ENCODE data around the gene PRKCD.

Gene PRKCD

DNA sequence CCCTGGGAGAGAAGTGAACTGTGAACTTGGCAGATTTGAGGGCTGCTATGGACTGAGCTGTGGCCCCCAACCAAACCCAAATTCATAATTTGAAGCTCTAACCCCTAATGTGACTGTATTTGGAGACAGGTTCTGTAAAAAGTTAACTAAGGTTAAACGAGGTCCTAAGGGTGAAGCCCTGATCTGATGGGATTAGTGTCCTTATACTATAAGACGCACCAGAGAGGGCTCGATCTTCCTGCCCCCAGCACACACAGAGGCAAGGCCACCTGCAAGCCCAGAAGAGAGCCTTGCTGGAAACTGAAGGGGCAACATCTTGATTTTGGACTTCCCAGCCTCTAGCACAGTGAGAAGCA is 60.8 kb downstream of the PRKCD start:
- no peak for DNase-seq

DNA sequence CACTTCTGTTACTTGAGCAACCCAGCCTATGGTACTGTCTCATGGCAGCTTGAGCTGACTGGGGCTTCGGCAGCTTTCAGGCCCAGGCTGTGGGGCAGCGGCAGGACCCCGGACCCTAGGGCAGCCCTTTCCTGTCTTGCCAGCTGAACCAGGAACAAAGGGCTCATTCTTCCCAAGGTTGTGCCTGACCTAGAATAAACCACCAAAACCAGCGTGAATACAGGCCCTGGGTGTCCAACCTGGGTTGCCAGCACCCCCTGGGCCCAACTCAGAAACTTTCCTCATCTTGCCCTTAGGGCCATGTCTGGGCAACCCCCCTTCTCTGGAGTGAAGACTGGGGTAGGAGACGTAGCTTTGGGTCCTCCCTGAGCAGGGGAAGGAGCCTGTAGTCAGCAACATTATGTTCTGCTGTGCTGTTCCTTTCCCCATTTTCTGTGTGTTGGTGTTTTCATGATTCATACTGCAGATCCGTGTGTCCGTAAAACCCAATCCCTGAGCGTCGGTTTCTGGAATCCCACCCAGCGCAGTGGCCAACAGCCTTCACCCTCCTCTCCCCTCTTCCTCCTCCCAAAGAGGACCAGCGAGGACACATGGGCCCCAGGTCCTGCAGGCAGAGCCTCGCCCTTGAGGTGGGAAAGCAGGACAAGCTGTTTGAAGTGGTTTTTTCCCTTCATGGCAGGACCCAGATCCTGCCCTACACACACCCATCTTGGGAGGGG is 61.3 kb downstream of the PRKCD start:
- no peak for DNase-seq

DNA sequence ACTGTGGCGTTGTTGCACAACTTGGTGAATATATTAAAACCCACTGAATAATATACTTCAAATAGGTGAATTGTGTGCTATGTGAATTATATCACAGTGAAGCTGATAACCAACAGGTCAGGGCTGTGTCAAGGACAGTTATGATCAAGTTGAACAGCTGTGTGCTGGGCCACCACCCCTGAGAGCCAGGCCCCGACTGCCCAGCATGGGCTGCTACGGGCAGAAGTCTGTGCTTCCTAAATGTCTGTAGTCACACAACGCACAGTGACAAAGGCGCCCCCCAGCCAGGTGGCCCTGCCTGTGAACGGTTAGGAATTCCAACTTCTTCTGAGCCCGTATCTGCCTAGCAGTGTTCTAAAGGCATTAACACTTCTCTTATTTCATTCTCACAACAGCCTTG is 62.0 kb downstream of the PRKCD start:
- DNase-seq: no peak

DNA sequence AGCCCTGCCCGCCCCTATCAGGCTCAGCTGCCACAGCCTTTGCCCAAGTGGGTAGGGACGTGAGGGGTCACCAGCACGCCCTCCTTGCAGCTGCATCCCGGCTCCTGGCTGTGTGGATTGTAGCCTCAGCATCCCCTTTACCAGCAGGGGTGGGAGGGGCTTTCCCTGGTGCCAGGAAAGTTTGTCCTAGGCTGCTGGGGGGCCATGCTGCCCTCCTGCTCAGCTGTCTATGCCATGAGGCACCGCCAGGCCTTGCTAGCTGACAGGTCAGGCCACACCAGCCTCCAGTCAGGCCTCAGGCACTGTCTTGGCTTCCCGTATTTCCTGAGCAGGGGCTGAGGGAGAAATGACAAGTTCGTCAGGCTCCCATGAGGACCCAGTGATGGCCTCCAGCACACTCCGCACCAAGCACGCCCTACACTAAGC is 62.5 kb downstream of the PRKCD start:
- no peak for DNase-seq

DNA sequence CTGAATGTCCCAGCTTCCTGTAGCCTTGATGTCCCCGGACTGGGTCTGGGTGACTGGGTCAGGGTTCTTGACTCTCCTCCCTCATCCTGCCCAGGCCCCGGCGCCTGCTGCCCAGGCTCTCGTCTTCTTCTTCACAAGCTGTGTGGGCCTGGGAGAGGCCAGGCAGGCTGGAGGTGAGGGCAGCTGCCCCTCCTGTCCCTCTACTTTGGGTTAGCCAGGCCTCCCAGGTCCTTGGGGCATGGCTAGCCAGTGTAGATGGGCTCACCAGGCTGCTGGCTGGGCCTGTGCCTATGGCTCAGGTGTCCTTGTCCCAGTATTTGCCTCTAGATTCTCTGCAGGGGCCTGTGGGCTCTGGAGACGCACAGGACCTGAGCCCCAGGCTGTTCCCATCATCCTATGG is 63.0 kb downstream of the PRKCD start:
- no peak for DNase-seq

DNA sequence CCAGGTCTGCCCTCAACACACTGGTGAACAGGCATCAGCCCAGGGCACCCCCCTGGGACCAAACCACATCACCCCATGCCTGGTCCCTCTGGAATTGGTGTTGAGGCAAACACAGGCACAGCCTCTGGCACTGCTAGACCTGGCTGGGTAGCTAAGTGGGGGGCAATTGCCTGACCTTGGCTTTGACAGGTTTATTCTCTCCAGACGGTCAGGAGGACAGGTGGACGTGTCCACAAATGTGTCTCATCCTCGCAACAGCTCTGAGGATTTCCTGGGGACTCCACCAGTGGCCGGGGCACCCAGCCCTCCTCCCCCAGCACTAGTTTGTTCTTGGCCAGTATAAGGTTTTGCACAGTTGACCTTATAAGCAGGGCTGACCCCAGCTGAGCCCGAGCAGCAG is 63.5 kb downstream of the PRKCD start:
- DNase-seq: no peak

DNA sequence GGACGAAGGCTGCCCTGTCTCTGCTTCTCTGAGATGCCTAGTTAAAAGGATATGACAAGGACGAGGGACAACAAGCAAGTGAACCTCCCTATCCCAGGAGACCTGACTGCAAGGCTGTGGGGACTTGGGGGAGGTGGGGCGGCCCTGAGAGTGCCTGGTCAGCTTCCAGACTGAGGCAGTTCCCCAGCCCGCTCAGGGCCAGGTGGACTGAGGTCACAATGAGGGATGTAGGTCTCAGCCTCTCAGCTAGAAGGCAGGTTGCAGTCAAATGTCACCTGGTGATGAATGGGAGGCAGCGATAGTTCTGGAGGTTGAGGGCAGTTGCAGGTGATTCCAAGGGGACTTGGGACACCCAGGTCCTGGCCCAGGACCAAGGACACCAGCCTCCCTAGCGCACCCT is 64.2 kb downstream of the PRKCD start:
- no peak for DNase-seq

DNA sequence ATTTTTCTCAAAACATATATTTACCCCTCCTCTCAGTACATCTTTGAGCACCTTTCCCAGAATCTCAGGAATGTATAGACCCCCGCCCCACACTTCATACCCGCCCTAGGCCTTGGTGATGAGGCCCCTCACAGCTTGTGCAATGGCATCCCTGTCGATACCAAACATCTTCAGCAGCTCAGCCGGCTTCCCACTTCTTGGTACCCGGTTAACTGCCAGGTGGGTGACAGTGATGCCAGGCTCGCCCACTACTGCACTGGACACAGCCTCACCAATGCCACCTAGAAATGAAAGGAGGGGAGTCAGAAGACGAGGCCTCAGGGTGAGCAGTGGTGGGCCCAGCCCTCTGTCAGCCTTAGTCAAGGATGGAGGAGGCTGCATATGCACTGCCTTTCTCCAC is 64.6 kb downstream of the PRKCD start:
- no peak for DNase-seq

DNA sequence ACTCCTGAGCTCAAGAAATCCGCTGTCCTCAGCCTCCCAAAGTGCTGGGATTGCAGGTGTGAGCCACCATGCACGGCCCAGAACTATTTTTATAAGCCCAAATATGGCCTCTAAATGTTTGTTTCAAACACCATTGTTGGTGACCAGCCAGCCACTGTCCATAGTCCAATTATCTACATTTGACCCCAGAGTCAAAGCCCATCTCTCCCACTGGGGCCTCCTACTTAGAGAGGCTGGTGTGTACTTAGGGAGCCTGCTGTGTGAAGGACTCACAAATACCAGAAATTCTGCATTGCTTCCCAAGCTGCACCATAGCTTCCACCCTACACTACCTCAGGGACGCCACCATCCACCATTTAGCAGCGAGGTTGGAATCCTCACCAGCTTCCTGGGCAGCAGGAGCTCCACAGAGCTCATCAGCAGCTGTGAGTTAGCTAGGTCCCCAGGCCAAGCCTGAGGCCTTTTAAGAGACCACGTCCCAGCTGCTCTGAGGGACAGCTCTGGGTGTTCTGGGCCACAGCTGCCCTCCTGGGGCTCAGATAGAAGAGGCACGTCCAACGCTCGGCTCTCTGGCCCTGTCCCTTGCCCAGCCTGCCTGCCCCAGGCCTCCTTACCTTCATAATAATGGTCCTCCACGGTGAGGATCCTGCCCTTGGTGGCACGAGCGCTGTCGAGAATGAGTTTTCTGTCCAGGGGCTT is 65.3 kb downstream of the PRKCD start:
- no peak for DNase-seq

DNA sequence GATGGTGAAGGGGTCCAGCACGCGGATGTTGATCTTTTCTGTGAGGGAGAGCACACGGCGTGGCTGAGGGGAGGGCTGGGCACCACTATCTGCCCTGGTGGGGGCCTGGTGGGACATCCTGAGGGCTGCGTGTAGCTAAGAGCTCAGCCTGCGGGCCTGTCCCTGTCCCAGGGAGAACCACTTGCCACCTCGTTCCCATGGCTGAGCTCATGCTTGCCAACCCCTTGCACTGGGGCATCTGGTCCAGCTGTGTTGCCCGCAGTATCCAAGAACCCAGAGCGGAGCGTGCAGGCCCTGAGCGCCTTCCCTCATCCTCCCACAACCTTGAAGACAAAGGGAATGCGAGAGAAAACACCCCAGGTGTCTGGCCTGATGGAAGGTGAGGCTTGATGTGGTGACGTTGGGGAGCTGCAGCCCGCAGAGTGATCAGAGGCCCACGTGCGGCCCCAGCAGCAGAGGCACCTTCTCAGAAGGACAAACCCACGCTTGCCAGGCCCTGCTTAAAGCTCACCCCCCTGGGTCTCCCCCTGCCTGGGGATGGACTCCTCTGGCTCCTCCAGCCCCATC is 65.9 kb downstream of the PRKCD start:
- no peak for DNase-seq

DNA sequence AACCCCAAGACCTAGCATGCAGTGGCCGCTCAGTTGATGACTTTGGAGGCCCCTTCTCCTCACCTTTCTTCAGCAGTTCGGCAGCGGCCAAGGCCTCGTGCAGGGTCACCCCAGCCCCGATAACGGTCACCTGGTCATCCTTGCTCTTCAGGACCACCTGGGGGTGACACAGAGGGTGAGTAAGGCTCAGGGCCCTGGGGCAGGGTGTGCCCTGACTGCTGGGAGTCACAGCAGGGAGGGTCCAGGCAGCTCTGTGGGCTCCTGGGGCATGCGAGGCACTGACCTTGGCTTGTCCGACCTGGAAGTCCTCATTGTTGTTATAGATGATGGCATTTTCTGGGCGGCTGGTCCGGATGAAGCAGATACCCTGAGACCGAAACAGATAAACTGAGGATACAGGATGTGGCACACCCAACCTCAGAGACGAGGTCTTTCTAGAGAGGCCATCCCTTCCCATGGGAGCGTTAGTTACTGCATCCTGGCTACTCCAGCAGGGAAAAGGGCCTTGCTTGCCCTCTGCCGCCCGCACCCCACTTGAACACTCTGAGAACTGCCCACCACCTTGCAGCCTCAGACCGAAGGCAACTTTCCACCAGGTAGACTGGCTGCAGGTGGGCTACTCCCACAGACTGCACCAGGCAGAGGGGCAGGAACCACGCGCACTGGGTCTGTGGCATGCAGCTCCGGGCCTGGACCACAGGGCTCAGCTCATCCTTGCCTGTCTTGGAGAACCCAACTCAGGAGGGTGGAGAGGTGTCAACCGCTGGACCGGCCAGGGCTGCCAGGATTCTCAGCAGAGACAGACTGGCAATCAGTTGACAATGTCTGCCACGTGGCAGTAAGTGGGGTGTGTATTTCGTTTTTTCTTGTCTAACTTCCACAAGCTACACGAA is 67.2 kb downstream of the PRKCD start:
- no peak for DNase-seq

DNA sequence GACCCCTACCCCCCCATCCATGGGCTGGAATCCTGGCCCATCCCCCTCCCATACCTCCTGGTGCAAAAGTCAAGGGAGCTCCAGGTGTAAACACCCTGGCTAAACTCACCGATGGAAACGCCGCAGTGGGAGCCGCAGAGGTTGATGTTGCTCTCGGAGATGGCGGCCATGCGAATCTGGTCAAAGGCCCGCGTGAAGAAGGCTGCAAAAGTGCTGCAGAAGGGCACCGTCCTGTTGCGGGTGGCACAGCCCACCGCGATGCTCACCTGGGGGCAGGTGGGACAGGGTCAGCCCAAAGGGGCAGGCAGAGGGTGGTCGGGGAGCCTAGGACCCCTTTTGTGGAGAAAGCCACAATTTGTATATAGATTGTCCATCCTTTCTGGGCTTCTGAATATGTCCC is 68.2 kb downstream of the PRKCD start:
- no peak for DNase-seq

DNA sequence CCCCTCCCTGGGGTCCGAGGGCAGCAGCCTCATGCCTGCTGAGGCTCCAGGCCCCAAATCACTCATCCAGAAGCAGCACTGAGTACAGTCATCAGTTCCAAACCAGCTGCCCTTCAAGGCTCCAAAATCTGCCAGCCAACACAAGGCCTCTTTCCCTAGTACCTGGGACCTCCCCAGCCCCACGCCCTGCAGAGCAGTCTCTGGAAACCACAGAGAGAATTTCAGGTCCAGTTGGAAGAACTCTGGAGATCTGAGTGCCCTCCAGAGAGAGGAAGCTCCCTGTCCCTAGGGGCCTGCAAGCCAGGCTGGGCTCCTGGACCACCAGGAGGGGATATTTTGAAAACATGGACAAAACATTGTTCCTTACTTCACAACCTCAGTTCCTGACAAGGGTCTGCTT is 68.6 kb downstream of the PRKCD start:
- DNase-seq: no peak

DNA sequence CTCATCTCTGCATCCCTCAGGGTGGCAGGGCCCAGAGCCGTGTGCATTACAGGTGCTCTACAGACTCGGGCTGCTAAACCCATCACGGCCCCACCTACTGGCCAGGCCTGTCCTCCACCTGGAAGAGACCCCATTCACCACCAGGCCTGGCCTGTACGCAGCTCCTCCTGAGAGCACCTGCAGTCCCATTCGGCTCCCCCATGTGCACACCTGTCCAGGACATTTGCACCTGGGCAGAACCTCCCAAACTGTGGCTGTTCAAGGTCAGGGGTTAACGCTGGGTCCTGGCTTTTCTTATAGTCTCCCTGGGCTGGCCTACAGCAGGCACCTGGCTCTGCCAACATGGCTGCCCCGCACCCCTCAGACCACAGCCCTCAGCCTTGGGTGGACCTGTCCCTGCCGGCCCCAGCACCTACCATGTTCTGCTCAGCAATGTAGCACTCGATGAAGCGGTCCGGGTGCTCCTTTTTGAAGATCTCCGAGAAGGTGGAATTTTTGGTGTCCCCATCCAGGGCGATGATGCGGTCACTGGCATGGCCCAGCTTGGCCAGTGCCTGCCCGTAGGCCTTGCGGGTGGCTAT is 69.1 kb downstream of the PRKCD start:
- no peak for DNase-seq

DNA sequence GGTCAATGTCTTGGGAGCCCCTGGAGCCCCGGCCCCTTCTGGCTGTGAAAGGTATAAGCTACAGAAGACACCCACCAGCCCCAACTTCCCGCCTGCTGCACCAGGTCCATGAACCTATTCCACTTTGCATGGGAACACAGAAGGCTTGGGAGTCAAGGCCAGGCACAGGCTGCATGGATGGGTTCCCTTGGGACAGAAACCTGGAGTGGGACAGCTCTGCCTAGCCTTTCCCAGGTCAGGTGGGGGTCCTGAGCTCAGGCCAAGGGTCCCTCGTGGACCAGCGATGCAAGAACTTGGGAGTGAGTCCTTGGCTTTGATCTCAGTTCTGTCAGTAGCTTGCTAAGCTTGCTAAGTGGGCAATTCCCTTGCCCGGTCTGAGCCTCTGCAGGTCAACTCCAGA is 69.8 kb downstream of the PRKCD start:
- DNase-seq: no peak

DNA sequence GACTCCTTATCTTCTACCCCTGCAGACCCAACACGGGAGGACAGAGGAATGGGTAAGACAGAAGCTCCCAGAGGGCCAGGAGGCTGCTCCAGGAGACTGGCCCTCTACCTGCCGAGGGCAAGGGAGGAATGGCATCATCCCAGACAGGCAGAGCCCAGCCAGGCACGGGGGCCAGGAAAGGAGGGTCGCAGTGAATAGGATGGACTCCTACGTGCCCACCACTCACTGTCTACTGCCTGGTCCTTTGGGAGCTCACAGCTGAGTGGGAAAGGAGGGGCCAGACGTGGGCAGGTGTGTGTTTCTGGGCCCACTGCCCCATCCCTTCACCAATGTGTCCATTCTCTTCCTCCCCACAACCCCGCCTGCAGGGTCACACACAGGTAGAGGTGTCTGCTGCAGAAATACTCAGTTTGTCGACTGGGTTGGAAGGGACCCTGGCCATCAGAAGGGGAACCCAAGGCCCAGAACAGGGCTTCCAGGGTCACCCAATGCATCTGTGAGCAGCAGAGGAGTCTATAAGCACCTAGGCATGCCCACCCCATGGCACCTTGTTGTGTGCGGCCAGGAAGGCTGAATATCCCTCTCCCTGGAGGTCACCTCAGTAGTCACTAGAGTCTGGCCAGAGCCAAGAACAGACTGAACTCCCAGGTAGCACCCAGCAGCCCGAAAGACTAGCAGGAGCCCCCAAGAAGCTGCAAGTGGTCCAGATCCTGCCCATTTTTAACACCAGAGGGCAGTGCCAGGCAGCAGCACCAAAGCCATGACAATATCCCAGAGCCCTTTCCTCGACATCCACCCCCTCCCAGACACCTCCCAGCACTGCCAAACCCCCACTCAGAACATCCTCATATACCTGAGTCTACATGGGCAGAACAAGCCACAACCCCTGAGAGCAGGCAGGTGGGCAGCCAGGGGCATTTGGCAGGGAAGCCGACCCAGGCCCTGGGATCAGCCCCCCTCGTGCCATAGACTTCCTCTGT is 70.8 kb downstream of the PRKCD start:
- no peak for DNase-seq

DNA sequence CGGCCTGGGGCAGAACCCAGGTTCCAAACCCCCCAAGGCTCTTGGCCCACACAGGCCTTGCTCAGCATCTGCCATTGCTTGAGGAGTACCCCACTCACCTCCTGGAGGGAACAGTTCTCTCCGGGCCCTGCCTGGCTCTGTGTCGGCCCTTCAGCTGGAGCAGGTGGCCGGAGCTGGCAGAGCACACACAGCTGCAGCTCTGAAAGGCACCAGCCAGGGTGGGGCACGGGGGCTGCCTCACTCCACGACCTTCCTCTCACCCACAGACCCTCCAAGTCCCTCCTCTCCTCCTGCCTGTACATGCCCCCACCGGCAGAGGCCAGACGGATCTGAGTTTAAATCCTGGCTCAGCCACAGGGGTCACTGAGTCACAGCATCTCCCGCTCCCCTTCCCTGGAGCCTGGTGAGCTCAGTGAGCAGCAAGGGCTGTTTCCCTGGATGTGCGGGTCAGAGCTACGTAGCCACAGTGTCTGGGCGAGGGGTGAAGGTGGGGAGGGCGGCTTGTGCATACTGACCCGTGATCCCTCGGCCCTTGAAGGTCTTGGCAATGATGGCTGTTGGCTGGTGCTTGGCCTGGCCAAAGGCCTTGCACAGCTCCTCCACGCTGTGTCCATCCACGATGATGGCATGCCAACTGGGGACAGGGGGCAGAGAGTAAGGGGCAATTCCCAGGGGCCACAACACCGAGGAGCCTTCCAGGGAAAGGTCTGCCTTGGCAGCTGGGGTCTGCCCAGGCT is 71.8 kb downstream of the PRKCD start:
- DNase-seq: no peak

DNA sequence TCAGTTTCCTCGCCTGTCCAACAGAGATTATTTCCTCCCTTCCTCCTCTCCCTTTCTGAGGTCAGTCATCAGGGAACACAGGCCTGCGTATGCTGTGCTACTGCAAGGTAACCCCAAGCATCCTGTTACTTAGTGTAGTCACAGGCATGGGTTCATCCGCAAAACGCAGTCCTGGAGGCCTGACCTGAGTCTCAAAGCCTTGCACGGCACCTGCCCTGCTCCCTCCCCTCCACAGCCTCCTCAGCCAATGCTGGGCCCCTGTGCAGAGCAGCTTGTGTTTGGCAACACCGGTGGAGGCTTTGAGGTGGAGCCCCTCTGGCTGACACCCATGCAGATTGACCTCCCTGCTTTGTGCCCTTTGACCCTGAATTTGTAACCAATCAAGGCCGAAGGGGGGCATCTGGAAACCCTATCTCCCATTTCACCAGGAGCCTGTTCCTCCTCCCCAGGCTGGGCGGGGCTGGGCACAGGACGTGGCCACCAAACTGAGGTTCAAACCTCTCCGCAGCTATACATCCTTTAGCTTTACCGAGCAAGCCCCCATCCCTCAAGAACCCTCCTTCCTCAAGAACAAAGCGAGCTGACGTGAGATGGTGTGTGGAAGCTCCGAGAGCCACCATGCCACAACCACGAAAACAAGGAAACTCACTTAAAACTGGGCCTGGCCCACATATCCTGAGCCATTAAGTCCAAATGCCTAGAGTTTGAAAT is 73.3 kb downstream of the PRKCD start:
- no peak for DNase-seq

DNA sequence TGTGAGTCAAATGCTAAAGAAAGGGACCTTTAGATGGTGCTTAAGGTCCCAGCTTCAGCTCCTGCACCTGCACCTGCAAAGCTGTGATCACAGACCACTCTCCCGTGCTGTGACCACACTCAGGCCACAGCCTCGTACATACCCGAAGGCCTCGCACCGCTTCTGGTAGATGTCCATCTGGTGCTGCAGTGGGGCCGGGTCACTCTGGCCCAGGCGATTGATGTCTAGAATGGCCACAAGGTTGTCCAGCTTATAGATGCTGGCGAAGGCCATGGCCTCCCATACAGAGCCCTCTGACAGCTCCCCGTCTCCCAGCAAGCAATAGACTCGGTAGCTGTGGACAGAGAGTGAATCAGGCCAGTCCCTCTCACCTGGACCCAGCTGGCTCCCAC is 73.8 kb downstream of the PRKCD start:
- DNase-seq: no peak

DNA sequence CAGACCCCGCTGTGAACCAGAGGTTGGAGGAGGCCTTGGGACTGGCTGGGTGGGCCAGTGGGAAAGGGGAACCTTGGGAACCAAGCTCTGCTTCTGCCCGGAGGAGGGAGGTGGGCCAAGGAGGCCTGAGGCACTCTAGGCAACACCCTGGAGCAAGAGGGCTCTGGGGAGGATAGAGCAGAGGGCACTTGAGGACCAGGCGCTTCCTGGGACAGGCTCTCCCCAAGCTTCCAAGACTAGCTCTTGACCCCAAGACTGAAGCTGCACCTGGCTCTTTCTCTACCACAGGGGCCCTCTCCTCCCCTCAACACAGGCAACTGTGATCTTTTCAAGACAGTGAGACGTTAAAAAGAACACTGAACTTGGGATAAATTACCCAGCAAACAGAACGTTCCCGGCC is 74.5 kb downstream of the PRKCD start:
- no peak for DNase-seq

All from CD4-positive, alpha-beta T cell treated with Interleukin-12 subunit alpha and Interleukin-12 subunit beta, for 1 hour (primary cell).